Endothelial cell (in vitro differentiated cells): ENCODE data around the gene BEND7. TPM values are rescaled to one million over a fixed set of nuclear protein-coding genes. Genes with fewer than 3 reads are reported as not detected.

Experiments
- DNase-seq: peaks from one replicate; pipeline ENCODE4 v3.0.0; 2021; ENCODE audit warnings: low spot score
- H3K27ac Mint-ChIP-seq: one replicate; pipeline ENCODE4 v1.8.0; 2021; ENCODE audit warnings: mixed read lengths, inconsistent platforms; ENCODE audit not compliant: unreplicated experiment
- H3K27me3 Mint-ChIP-seq: one replicate; pipeline ENCODE4 v1.8.0; 2021; ENCODE audit warnings: mild to moderate bottlenecking, moderate library complexity, mixed read lengths, inconsistent platforms; ENCODE audit not compliant: unreplicated experiment
- H3K36me3 Mint-ChIP-seq: one replicate; pipeline ENCODE4 v1.8.0; 2021; ENCODE audit warnings: mild to moderate bottlenecking, low read depth, mixed read lengths, inconsistent platforms; ENCODE audit not compliant: unreplicated experiment
- H3K4me1 Mint-ChIP-seq: one replicate; pipeline ENCODE4 v1.8.0; 2021; ENCODE audit warnings: mild to moderate bottlenecking, mixed read lengths, inconsistent platforms; ENCODE audit not compliant: unreplicated experiment
- H3K4me3 Mint-ChIP-seq: one replicate; pipeline ENCODE4 v1.8.0; 2021; ENCODE audit warnings: mild to moderate bottlenecking, mixed read lengths, inconsistent platforms; ENCODE audit not compliant: unreplicated experiment
- H3K9me3 Mint-ChIP-seq: one replicate; pipeline ENCODE4 v1.8.0; 2021; ENCODE audit warnings: mixed read lengths, inconsistent platforms; ENCODE audit not compliant: unreplicated experiment
- total RNA-seq: library from RNA; stranded (reverse); fragmentation: NEBNext Ultra II Directional; extraction: Animal tissue kit (Norgen Biotek cat#: 25700); gene quantifications from one replicate; pipeline ENCODE4 v1.2.1, GENCODE V29; 2021; ENCODE audit not compliant: unreplicated experiment
- TF ChIP-seq, protein P1 (sequence below): fragments of 200-600 bp; sonication (generic); IDR thresholded peaks from one replicate; pipeline ENCODE4 v1.5.0; 2021; ENCODE audit warnings: antibody characterized with exemption; ENCODE audit not compliant: unreplicated experiment

BEND7 gene
- total RNA-seq, 1 donor from 2014 or later, result 53.3 TPM

DNA sequence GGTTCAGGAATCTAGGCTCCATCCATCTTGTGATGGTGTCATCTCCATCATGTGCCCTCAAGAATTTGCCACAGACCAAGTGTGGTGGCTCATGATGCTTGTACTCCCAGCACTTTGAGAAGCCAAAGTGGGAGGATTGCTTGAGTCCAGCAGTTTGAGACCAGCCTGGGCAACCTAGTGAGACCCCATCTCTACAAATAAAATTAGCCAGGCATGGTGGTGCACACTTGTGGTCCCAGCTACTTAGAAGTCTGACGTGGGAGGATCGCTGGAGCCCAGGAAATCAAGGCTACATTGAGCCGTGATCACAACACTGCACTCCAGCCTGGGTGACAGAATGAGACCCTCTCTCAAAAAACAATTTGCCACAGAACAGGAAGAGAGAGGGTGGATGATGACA lies 127.7 kb downstream of the BEND7 start:
- H3K27ac Mint-ChIP-seq, result no peak overlapping the region
- TF ChIP-seq, protein P1, sequence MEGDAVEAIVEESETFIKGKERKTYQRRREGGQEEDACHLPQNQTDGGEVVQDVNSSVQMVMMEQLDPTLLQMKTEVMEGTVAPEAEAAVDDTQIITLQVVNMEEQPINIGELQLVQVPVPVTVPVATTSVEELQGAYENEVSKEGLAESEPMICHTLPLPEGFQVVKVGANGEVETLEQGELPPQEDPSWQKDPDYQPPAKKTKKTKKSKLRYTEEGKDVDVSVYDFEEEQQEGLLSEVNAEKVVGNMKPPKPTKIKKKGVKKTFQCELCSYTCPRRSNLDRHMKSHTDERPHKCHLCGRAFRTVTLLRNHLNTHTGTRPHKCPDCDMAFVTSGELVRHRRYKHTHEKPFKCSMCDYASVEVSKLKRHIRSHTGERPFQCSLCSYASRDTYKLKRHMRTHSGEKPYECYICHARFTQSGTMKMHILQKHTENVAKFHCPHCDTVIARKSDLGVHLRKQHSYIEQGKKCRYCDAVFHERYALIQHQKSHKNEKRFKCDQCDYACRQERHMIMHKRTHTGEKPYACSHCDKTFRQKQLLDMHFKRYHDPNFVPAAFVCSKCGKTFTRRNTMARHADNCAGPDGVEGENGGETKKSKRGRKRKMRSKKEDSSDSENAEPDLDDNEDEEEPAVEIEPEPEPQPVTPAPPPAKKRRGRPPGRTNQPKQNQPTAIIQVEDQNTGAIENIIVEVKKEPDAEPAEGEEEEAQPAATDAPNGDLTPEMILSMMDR, result no peak
- H3K4me3 Mint-ChIP-seq, result no peak overlapping the region
- no peak for DNase-seq
- no peaks in the 10 kb centered on the region for H3K9me3 Mint-ChIP-seq
- no peaks in the 10 kb centered on the region for H3K27me3 Mint-ChIP-seq
- H3K36me3 Mint-ChIP-seq, result no peaks in the 10 kb centered on the region
- no peaks in the 10 kb centered on the region for H3K4me1 Mint-ChIP-seq

DNA sequence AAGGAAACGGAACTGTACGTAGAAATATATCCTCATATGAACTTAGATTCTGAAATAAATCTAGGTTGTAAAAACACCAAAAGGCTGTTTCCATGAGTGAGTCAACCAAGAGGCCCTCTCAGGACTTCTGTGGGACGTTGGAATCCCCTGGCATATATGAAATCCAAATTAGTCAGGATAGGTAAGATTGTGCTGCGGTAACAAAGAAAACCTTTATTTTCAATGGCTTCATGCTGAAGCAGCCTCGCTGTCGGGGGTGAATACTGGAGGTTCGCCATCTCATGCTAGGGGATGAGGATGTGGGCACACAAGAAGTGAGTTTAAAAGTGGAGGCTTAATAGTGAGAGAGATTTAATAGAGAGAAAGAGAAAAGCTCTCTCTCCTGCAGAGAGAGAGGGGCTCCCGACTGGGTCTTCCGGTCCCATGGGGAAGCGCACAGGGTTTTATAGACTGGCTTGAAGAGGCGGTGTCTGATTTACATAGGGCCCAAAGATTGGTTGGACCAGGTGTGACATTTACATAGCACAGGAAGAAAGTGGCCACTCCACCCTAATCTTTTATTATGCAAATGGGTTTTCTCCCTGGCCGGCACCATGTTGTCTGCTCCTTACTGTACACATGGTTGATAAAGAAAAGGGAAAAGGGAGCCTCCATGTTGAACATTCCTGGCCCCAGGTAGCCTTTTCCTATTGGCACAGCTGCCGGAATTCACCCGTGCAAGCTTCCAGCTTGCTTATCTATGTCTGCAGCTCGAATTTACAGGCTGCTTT lies 128.4 kb downstream of the BEND7 start:
- Mint-ChIP-seq H3K4me1 (no peaks in the 10 kb centered on the region), H3K4me3 (no peak overlapping the region), H3K27ac (no peak overlapping the region), H3K36me3 (no peaks in the 10 kb centered on the region), H3K9me3 (no peaks in the 10 kb centered on the region), H3K27me3 (no peaks in the 10 kb centered on the region)
- DNase-seq, result no peak
- TF ChIP-seq, protein P1, result no peak

DNA sequence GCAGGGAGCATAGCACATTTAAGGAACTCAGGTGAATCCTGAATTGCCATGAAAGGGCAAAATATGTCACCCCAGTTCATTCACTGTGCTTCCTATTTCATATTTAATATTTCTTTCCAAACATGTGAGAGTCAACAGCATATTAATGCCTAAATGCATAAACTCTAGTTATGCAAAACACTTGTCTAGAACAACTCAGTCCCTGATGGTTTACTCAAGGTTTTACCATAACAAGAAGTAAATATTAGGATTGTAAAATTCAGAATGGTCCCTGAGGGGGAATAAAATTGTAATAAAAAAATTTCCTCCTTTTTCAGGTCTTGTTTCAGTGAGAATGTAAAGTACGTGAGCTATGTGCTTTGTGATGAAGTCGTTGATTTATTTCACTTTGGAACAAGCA lies 129.1 kb downstream of the BEND7 start:
- Mint-ChIP-seq H3K4me1 (no peaks in the 10 kb centered on the region), H3K9me3 (no peaks in the 10 kb centered on the region), H3K27ac (no peak overlapping the region), H3K36me3 (no peaks in the 10 kb centered on the region), H3K4me3 (no peak overlapping the region), H3K27me3 (no peaks in the 10 kb centered on the region)
- DNase-seq, result no peak
- TF ChIP-seq, protein P1, result no peak

DNA sequence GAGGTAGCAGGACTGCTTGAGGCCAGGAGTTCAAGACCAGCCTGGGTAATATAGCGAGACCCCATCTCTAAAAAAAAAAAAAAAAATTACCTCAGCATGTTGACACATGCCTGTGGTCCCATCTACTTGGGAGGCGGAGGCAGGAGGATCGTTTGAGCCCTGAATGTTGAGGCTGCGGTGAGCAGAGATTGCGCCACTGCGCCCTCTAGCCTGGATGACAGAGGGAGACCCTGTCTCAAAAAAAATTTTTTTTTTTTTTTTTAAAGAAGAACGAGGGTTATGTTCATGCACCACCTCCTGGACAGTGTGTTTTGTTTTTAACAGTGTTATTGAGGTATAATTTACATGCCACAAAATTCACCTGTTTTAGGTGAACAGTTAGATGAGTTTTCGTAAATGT lies 129.6 kb downstream of the BEND7 start:
- TF ChIP-seq, protein P1, result no peak
- H3K4me1 Mint-ChIP-seq, result no peaks in the 10 kb centered on the region
- H3K27me3 Mint-ChIP-seq, result no peaks in the 10 kb centered on the region
- H3K9me3 Mint-ChIP-seq, result no peaks in the 10 kb centered on the region
- DNase-seq, result no peak
- H3K27ac Mint-ChIP-seq, result no peak overlapping the region
- H3K4me3 Mint-ChIP-seq, result no peak overlapping the region
- H3K36me3 Mint-ChIP-seq, result no peaks in the 10 kb centered on the region

DNA sequence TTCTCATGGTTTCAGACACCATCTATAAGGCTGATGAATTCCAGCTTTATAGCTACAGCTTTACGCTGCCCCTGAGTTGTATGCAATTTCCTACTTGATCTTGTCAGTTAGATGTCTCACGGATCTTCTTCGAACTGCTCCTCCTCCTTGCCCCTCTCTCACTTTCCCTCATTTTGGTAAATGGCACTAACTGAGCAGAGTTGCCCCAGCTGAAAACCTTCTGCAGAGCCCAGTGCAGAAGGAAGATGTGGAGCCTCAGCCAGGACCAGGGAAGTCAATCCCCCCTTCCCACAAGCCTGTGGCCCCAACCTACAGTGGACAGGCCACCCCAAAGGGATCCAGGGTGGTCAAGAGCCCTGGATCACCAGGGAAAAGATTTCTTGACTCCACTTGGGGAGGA lies 131.8 kb downstream of the BEND7 start:
- TF ChIP-seq, protein P1, result no peak

More for the DNA sequence above, 131.8 kb downstream of the BEND7 start:
- Mint-ChIP-seq H3K27me3 (peaks cover 2% of the 10 kb centered on the region), H3K36me3 (no peaks in the 10 kb centered on the region), H3K4me1 (peaks cover 1% of the 10 kb centered on the region), H3K9me3 (no peaks in the 10 kb centered on the region), H3K4me3 (no peak overlapping the region), H3K27ac (no peak overlapping the region)
- no peak for DNase-seq
